ENCODE results near the gene FBRSL1.

FBRSL1 gene

GRCh38 chr12:132558042-132558856 lies 68.3 kb downstream of the FBRSL1 start:
- in situ Hi-C loops (cut with MboI; ENCODE audit: low pct_unique_long_range_greater_than_20kb, low sequenced_read_pairs): no loop called here

DNA sequence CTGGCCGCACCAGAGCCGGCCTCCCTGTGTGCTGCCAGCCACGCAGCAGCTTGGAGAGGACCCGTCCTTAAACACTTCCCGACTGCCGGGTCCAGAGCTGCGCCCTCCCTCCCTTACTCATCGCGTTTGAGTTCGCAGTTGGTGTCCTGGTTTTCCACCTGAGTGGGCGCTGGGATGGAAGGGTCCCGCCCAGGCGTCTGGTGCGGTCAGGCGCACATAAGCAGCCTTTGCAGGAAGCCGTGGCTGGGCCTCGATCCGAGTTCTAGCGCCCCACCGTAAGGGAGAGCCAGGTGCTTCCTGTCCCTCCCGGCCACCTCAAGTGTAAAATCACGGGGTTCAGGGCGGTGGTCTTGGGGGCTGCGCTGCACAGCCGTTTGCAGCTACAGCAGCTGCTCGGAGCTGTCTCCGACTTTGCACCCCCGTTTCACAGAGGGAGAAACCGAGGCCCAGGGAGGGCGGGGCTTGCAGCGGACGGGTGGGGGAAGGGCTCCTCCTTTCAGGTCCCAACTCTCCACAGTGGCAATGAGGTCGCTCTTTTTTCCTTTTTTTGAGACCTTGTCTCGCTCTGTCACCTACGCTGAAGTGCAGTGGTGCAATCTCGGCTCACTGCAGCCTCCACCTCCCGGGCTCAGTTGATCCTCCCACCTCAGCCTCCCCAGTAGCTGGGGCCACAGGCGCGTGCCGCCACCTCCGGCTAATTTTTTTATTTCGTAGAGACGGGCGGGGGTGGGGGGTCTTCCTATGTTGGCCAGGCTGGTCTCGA lies 69.1 kb downstream of the FBRSL1 start:
- peak; percentile 78 for DNase-seq
- in situ Hi-C loops (cut with MboI; ENCODE audit: low pct_unique_long_range_greater_than_20kb, low sequenced_read_pairs): no loop called here

More at GRCh38 chr12:132558042-132558856, 68.3 kb downstream of the FBRSL1 start:
- DNase-seq: peak; percentile 17

GRCh38 chr12:132559652-132560363 lies 69.9 kb downstream of the FBRSL1 start:
- peak; percentile 40 for DNase-seq
- in situ Hi-C loops (cut with MboI; ENCODE audit: low pct_unique_long_range_greater_than_20kb, low sequenced_read_pairs): no loop called here

GRCh38 chr12:132560364-132560613 lies 70.3 kb downstream of the FBRSL1 start:
- DNase-seq: no peak
- in situ Hi-C loops (cut with MboI; ENCODE audit: low pct_unique_long_range_greater_than_20kb, low sequenced_read_pairs): no loop called here

- in situ Hi-C loops (cut with MboI; ENCODE audit: low pct_unique_long_range_greater_than_20kb, low sequenced_read_pairs): no loop called here
- DNase-seq: peak; percentile 79
Measured at GRCh38 chr12:132560614-132561426, 70.9 kb downstream of the FBRSL1 start.

All from KBM-7 (cell line).